ENCODE measurements around the gene MRPL14.

DNA sequence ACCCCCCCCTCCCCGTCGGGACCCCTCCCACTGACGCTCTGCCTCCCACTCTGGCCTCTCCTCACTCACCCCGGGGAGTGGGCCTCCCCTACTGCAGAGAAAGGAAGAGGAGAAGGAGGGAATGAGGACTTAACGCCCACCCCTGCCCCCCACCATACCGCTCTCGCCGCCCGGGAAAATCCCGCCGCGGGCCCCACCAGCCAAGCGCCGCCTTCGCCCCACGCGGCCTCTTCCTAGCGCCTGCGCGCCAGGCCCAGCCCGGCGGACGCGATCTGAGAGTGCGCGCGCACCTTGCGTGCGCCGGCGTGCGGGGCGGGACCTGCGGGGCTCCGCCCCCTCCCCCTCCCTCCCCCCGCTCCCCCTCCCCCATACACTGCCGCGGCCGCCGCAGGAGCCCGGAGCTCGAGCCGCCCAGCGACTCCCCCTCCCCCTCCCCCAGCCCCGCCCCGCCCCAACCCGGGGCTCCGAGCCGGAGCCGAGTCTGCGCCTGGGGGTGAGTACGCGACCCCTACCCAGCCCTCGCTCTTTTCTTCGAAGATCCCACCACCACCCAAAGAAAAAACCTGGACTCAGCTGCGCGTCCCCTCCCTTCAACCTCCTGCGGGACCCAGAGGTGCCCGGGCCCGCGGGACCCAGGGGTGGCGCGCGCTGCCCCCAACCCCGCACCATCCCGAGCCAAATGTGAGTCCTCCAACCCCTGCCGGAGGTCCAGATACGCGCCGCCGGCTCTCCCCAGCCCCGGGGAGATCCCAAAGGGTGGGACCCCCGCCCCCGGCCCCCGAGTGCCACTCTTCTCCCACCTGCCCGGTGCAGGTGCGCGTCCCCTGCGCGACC lies at the start of gene MRPL14, which contains the start of gene TMEM63B:
- no peak for TF ChIP-seq CTCF (IDR thresholded peaks at IDR 0.05; ENCODE audit: insufficient read depth, low read length)
- peak; percentile 86 for TF ChIP-seq POLR2AphosphoS5 (IDR thresholded peaks at IDR 0.05; ENCODE audit: low read depth)
- TF ChIP-seq REST (IDR thresholded peaks at IDR 0.05; ENCODE audit: insufficient replicate concordance, low read depth), result no peak
- no peak for TF ChIP-seq SPI1 (IDR thresholded peaks at IDR 0.05; ENCODE audit: borderline replicate concordance, low read depth)

Data from HL-60 (cell line).